Pons (tissue), 1 donor: ENCODE measurements around the gene CD4.
A peak's percentile ranks its signal among the peaks of the same experiment; 100 is the strongest.

Experiments
- DNase-seq: peaks from one replicate; pipeline ENCODE4 v3.0.0-alpha.2; 2016; ENCODE audit warnings: low spot score

The CD4 gene

GRCh38 chr12:6778217-6778573 is 11.1 kb upstream of the CD4 start:
- DNase-seq: no peak

DNA sequence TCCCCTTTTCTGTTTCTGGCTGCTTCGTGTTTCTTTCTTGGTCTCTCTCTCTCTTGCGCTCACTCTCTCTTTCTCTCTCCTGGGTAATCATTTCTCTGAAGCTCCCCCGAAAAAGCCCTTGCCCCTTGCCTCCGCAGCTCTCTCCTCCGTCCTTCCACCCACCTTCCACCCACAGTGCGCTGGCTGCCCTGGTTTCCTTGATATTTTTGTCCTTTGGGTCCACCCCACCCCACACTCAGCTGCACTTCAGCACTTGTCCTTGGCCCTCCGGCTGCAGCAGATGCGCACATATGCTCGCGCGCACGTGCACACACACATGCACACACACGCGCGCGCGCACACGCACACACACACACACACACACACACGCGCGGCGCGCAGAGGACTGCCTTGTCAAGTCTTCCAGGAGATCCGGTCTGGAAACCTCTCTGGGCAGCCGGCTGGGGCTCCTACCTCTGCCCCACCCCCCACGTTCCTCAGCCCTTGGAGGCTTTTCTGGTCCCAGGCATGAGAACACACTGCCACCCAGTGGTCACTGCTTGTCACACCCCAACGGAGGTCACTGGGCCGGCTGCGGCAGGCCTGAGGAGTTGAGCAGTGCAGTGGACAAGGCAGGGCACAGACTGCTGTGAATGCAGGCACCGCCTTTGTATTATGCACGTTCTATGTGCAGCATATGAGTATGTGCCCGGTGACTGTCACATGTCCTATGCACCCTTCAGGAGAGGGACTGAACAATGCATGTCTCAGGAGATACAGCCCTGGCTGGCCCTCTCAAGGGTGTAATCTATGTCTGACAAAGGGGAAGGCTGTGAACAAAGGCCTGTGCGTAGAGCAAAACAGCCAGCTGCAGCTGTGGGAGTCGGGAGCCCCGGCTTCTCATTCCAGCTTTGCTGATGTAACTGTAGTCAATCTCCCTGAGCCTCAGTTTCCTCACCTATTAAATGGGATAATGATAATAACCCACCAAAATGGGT is 10.5 kb upstream of the CD4 start:
- peak; percentile 94 for DNase-seq

- DNase-seq: no peak
These were observed 9.5 kb upstream of the CD4 start for GRCh38 chr12:6779708-6780432.

DNA sequence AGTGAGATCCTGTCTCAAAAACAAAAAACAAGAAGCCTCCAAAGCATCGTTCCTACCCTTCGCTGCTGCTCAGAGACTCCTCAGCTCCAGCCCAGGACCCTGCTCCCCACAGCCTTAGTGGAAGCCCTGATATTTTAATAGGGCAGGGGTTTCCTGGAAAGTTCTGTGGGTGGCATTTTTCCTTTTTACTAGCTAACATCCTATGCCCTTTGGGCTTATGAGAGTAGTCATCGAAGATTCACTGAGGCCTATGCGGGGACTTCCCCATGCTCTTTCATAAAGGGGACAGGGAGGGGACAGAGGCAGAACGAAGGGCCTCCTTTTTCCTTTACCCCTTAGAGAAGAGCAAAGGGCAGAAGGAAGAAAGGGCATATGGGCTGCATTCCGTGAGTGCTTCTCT is 8.8 kb upstream of the CD4 start:
- DNase-seq: no peak

DNA sequence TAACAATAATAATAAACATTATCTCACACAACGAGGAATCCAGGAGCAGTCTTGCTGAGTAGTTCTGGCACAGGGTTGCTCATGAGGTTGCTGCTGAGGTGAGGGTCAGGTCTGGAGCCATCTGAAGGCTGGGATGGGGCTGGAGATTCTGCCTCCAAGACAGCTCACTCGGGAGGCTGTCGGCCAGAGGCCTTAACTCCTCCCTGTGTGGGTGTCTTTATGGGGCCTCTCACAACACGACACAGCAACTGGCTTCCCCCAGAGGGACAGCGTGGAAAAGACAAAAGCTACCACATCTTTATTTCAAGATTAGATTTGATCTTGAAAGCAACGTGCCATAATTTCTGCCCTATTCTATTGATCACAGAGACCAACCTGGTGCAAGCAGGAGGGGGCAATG is 7.2 kb upstream of the CD4 start:
- DNase-seq: no peak

DNA sequence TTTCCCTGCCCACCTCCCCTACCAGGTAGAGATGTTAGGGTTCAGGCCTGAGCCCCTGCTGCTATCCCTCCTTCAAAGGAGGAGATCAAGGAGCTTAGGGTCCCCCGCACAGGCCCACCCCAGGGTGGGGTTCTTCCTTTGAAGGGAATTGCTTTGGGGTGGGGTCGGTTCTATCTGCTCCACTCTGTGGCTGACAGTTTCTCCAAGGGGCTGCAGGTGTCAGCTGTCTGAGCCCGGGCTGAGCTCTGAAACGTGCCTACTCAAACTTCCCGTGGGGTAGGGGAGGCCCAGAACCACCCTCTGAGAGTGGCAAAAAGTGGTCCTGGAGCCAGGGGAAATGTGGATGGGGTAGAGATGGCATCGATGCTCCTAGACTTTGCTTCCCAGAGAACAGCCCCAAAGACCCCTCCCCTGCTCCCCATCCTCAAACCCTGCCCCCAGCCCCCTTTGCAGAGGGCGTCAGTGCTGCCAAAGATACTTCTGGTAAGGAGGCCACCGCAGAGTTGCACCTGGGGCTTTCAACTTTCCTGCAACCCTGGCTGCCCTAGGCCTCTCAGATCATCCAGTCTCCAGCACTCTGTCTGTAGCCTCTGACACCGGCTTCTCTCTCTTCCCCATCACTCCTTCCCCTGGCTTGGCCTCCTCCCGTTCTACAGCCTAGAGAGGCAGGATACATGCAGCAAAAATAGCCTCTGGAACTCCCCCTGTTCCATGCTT is 6.3 kb upstream of the CD4 start:
- DNase-seq: no peak

GRCh38 chr12:6783828-6784227 is 5.5 kb upstream of the CD4 start:
- DNase-seq: no peak

GRCh38 chr12:6784296-6784695 is 5.0 kb upstream of the CD4 start:
- DNase-seq: no peak

- no peak for DNase-seq
These were observed 4.6 kb upstream of the CD4 start for GRCh38 chr12:6784761-6785160.

DNA sequence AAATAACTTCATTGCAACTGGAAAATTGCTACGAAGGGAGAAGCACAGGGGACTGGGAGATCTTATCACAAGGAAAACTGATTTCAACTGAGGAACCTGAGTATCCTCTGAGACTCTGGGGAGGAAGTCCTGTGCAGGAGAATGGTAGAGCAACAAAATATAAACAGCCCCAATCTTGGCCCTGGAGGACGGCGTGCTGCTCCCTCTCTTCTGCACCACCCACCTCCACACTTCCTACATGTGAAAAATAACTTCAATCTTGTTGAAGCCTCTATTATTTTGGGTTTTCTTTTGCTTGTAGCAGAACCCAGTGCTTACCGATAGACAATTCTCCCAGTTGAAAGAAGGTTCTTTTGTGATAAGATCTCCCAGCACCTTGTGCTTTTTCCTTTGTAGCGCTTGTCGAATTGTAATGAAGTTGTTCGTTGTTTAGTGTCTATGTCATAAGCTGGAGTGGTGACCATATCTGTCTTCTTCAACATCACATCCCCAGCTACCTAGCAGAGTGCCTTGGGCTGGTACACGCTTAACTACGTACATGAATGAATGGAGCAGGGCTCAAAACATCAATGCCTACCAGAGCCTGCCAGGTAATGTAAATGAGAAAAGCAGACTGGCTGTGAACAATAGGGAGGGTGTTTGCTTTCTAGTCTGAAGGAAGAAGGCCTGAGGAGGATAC is 2.8 kb upstream of the CD4 start:
- no peak for DNase-seq

DNA sequence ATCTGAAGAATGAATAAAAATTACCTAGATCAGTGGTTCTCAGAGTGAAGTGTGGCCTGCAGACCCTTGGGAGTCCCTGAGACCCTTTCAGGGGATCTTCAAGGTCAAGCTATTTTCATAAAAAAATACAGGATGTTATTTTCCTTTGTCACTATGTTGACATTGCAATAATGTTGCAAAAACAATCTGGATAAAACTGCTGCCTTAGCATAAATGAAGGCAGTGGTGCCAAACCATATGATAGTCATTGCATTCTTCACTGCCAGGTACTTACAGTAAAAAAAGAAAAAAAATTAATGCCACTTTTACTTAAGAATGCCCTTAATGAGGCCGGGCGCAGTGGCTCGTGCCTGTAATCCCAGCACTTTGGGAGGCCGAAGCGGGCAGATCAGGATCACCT is 2.0 kb upstream of the CD4 start:
- no peak for DNase-seq

GRCh38 chr12:6790496-6791150 is 1.3 kb downstream of the CD4 start:
- DNase-seq: no peak

- no peak for DNase-seq
These were observed 2.7 kb downstream of the CD4 start for GRCh38 chr12:6791931-6792520.

- DNase-seq: peak; percentile 69
These were observed 3.3 kb downstream of the CD4 start for GRCh38 chr12:6792522-6793201.

GRCh38 chr12:6795088-6795487 is 5.8 kb downstream of the CD4 start:
- no peak for DNase-seq

DNA sequence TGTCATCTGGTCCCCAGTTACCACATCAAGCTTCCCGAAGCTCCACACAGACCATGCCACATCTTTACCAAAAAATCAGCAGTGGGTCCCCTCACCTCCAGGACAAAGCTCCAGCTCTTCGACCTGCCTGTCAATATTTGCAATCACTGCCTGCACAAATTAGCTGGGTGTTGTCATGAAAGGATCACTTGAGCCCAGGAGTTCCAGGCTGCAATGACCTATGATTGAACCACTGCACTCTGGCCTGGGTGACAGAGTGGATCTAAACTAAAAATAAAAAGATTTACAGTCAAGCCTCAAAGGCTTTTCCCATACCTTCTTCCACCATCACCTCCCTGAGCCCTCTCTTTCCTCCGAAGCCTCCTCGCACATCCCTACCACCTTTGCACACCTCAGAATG is 7.2 kb downstream of the CD4 start:
- DNase-seq: no peak

DNA sequence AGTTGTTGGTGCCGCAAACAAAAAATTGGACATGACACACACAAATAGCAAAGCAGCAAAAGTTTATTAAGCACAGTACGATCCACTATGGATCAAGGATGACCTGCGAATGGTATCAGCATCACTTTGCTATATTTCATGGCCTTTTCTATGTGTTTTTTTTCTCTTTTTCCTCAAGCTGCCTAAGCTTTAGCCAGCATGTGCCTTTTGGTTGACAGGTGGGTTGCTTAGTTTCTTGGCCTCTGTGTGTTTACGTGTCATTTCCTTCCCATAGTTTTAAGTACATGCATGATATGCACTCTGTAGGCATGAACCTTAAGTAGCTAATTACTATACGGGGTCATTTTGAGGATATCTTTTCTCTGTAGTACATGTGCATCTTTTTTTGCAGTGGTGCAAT is 9.8 kb downstream of the CD4 start:
- DNase-seq: no peak

DNA sequence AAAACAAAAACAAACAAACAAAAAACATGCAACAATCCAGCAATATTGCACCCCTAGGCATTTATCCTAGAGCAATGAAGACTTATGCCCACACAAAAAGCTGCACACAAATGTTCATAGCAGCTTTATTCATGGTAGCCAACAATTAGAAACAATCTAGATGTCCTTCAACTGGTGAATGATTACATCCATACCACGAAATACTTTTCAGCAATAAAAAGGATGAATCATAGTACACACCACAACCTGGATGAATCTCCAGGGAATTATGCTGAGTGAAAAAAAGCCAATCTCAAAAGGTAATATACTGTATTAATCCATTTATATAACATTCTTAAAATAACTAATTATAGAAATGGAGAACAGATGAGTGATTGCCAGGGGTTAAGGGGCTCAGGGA is 17.8 kb downstream of the CD4 start:
- no peak for DNase-seq

- DNase-seq: no peak
These were observed 19.7 kb downstream of the CD4 start for GRCh38 chr12:6809056-6809455.

DNA sequence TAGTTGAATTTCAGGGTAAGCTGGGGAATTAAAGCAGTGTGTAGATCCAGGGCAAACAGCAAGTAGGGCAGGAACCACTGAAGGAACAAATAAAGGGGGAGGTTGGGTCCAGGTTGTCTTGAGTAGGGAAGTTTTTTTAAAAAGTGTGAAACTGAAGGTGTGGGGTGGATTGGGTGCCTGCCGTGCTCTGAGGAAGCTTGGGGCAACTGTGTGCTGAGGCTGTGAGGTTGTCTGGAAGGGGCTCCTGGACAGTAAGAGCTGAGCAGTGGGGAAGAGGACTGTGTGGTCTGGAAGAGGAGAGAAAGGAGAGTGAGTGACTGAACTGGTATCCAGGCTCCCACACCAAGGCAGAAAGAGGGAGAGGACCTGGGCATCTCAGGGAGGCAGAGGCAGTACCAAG is 21.4 kb downstream of the CD4 start:
- no peak for DNase-seq

- DNase-seq: no peak
These were observed 24.0 kb downstream of the CD4 start for GRCh38 chr12:6813363-6813762.
